GM19455 (cell line): ENCODE data around the gene LHB.
"Not testable (repeated sequence)": the region's sequence is repeated elsewhere in the genome, so short reads cannot be mapped to it uniquely, and the experiment has no call there.

ENCODE experiments used
- ATAC-seq: cut with Tn5 transposase; IDR thresholded peaks from one replicate; pipeline ENCODE4 v1.9.1; 2021; ENCODE audit not compliant: unreplicated experiment

The LHB gene

GRCh38 chr19:49017041-49017665, at the start of gene LHB:
Gene LHB, minus strand, starts transcription at chr19:49017091. Its CDS starts 10 bp downstream, at chr19:49017081.
- ATAC-seq, result no peak

- no peak for ATAC-seq
Measured at GRCh38 chr19:49065905-49066512, 49.1 kb upstream of the LHB start.

- ATAC-seq, result no peak
Measured at GRCh38 chr19:49064768-49065611, 48.1 kb upstream of the LHB start, which contains the start of gene NTF4. Gene NTF4, minus strand, starts transcription at chr19:49064818. Its CDS starts 2,821 bp downstream, at chr19:49061997.

- no peak for ATAC-seq
Measured at GRCh38 chr19:49064029-49064629, 47.2 kb upstream of the LHB start.

GRCh38 chr19:49061445-49061844, 44.6 kb upstream of the LHB start:
- no peak for ATAC-seq

GRCh38 chr19:49061000-49061399, 44.1 kb upstream of the LHB start:
- ATAC-seq, result no peak

GRCh38 chr19:49059053-49059452, 42.2 kb upstream of the LHB start:
- ATAC-seq, result no peak

- no peak for ATAC-seq
Measured at GRCh38 chr19:49058562-49058961, 41.7 kb upstream of the LHB start.

GRCh38 chr19:49057636-49058234, 40.8 kb upstream of the LHB start, which contains the start of gene CGB7:
Gene CGB7, minus strand, starts transcription at chr19:49057749. Its CDS starts 2,374 bp downstream, at chr19:49055375.
- no peak for ATAC-seq

GRCh38 chr19:49056902-49057596, 40.2 kb upstream of the LHB start:
- not testable (repeated sequence) for ATAC-seq

- ATAC-seq, result no peak
Measured at GRCh38 chr19:49056101-49056901, 39.4 kb upstream of the LHB start.

- not testable (repeated sequence) for ATAC-seq
Measured at GRCh38 chr19:49050376-49051033, 33.6 kb upstream of the LHB start.

- not testable (repeated sequence) for ATAC-seq
Measured at GRCh38 chr19:49049834-49050233, 32.9 kb upstream of the LHB start.

- not testable (repeated sequence) for ATAC-seq
Measured at GRCh38 chr19:49049011-49049410, 32.1 kb upstream of the LHB start, which contains the start of gene CGB8. Gene CGB8, minus strand, starts transcription at chr19:49049111. Its CDS starts 372 bp downstream, at chr19:49048739.

- ATAC-seq, result not testable (repeated sequence)
Measured at GRCh38 chr19:49043548-49043947, 26.7 kb upstream of the LHB start, which contains the start of gene CGB5. Gene CGB5, plus strand, starts transcription at chr19:49043848. Its CDS starts 362 bp downstream, at chr19:49044210.

- not testable (repeated sequence) for ATAC-seq
Measured at GRCh38 chr19:49042666-49043065, 25.8 kb upstream of the LHB start.

- ATAC-seq, result no peak
Measured at GRCh38 chr19:49042177-49042576, 25.3 kb upstream of the LHB start.

- ATAC-seq, result not testable (repeated sequence)
Measured at GRCh38 chr19:49039736-49040135, 22.8 kb upstream of the LHB start.
